Stimulated activated effector memory CD8-positive, alpha-beta T cell treated with anti-CD3 and anti-CD28 coated beads, Interleukin-12 subunit alpha, Interleukin-12 subunit beta, amount 100 ng/mL, for 72 hours (primary cell): ENCODE data around the gene C5orf22.

Source experiments
- ATAC-seq: fragments of 150-1000 bp; cut with Tn5 transposase; 2 replicates; pipeline ENCODE4 v1.10.0; 2021
- DNase-seq, 2 donors: peaks; one replicate each; pipeline ENCODE4 v3.0.0; 2021 to 2022; ENCODE audit warnings: low spot score in 2 of 2
- H3K27ac Mint-ChIP-seq: one replicate; pipeline ENCODE4 v1.8.0; 2022; ENCODE audit warnings: mild to moderate bottlenecking, mixed read lengths
- H3K36me3 Mint-ChIP-seq: one replicate; pipeline ENCODE4 v1.8.0; 2022; ENCODE audit warnings: mild to moderate bottlenecking, mixed read lengths
- H3K4me1 Mint-ChIP-seq: one replicate; pipeline ENCODE4 v1.8.0; 2022; ENCODE audit warnings: mixed read lengths
- H3K4me3 Mint-ChIP-seq: one replicate; pipeline ENCODE4 v1.8.0; 2022; ENCODE audit warnings: mild to moderate bottlenecking, mixed read lengths
- H3K9me3 Mint-ChIP-seq: one replicate; pipeline ENCODE4 v1.8.0; 2022; ENCODE audit warnings: mixed read lengths

The C5orf22 gene

GRCh38 chr5:31531888-31532547 is at the start of gene C5orf22, which contains the start of gene DROSHA:
Gene C5orf22, plus strand, starts transcription at chr5:31532301. Its CDS starts 92 bp downstream, at chr5:31532393.
Gene DROSHA, minus strand, starts transcription at chr5:31532093. Its CDS starts 3,034 bp downstream, at chr5:31529059.
- Mint-ChIP-seq H3K27ac (peak within 1 kb of the TSS; percentile 93), H3K4me3 (peak within 1 kb of the TSS; percentile 98), H3K9me3 (no peaks in the 10 kb centered on the region), H3K36me3 (peaks cover 61% of the 10 kb centered on the region), H3K4me1 (peaks cover 34% of the 10 kb centered on the region)
- ATAC-seq (peak; percentile 97), DNase-seq (peak; percentile 75 to 94)

GRCh38 chr5:31485376-31486207 is 46.5 kb upstream of the C5orf22 start:
- Mint-ChIP-seq H3K4me1 (no peaks in the 10 kb centered on the region), H3K4me3 (no peak overlapping the region), H3K9me3 (no peaks in the 10 kb centered on the region), H3K36me3 (peaks cover 87% of the 10 kb centered on the region), H3K27ac (no peak overlapping the region)
- DNase-seq (no peak), ATAC-seq (no peak)

GRCh38 chr5:31486441-31486840 is 45.7 kb upstream of the C5orf22 start:
- ATAC-seq (no peak), DNase-seq (no peak)
- no peak overlapping the region for H3K27ac Mint-ChIP-seq

GRCh38 chr5:31487506-31487905 is 44.6 kb upstream of the C5orf22 start:
- Mint-ChIP-seq H3K27ac (no peak overlapping the region), H3K36me3 (peaks cover 87% of the 10 kb centered on the region), H3K4me3 (no peak overlapping the region), H3K9me3 (no peaks in the 10 kb centered on the region), H3K4me1 (no peaks in the 10 kb centered on the region)
- DNase-seq: no peak
- ATAC-seq: no peak

More at GRCh38 chr5:31486441-31486840, 45.7 kb upstream of the C5orf22 start:
- Mint-ChIP-seq H3K36me3 (peaks cover 87% of the 10 kb centered on the region), H3K4me3 (no peak overlapping the region), H3K4me1 (no peaks in the 10 kb centered on the region), H3K9me3 (no peaks in the 10 kb centered on the region)

GRCh38 chr5:31492869-31493268 is 39.2 kb upstream of the C5orf22 start:
- no peaks in the 10 kb centered on the region for H3K9me3 Mint-ChIP-seq
- H3K4me1 Mint-ChIP-seq: no peaks in the 10 kb centered on the region
- H3K4me3 Mint-ChIP-seq: no peak overlapping the region
- no peak overlapping the region for H3K27ac Mint-ChIP-seq
- peaks cover 86% of the 10 kb centered on the region for H3K36me3 Mint-ChIP-seq
- DNase-seq (no peak), ATAC-seq (no peak)

GRCh38 chr5:31495336-31495735 is 36.8 kb upstream of the C5orf22 start:
- Mint-ChIP-seq H3K4me3 (no peak overlapping the region), H3K4me1 (no peaks in the 10 kb centered on the region), H3K36me3 (peaks cover 78% of the 10 kb centered on the region), H3K9me3 (no peaks in the 10 kb centered on the region), H3K27ac (no peak overlapping the region)
- no peak for DNase-seq
- ATAC-seq: no peak

- DNase-seq (no peak), ATAC-seq (no peak)
- H3K9me3 Mint-ChIP-seq: no peaks in the 10 kb centered on the region
- H3K27ac Mint-ChIP-seq: no peak overlapping the region
- no peak overlapping the region for H3K4me3 Mint-ChIP-seq
- H3K36me3 Mint-ChIP-seq: peaks cover 75% of the 10 kb centered on the region
- H3K4me1 Mint-ChIP-seq: no peaks in the 10 kb centered on the region
These were observed 35.8 kb upstream of the C5orf22 start for GRCh38 chr5:31496301-31496700.

- ATAC-seq (no peak), DNase-seq (no peak)
- peaks cover 69% of the 10 kb centered on the region for H3K36me3 Mint-ChIP-seq
- H3K9me3 Mint-ChIP-seq: no peaks in the 10 kb centered on the region
- H3K4me1 Mint-ChIP-seq: no peaks in the 10 kb centered on the region
- no peak overlapping the region for H3K4me3 Mint-ChIP-seq
- no peak overlapping the region for H3K27ac Mint-ChIP-seq
These were observed 35.2 kb upstream of the C5orf22 start for GRCh38 chr5:31496891-31497290.

- DNase-seq (no peak), ATAC-seq (no peak)
- no peak overlapping the region for H3K4me3 Mint-ChIP-seq
- H3K27ac Mint-ChIP-seq: no peak overlapping the region
- peaks cover 62% of the 10 kb centered on the region for H3K36me3 Mint-ChIP-seq
- H3K4me1 Mint-ChIP-seq: no peaks in the 10 kb centered on the region
- no peaks in the 10 kb centered on the region for H3K9me3 Mint-ChIP-seq
These were observed 31.8 kb upstream of the C5orf22 start for GRCh38 chr5:31500256-31500655.

GRCh38 chr5:31502506-31502905 is 29.6 kb upstream of the C5orf22 start:
- H3K9me3 Mint-ChIP-seq: no peaks in the 10 kb centered on the region
- H3K4me3 Mint-ChIP-seq: no peak overlapping the region
- ATAC-seq (no peak), DNase-seq (no peak)
- H3K27ac Mint-ChIP-seq: peak overlapping the region; percentile 2
- H3K36me3 Mint-ChIP-seq: peaks cover 72% of the 10 kb centered on the region
- no peaks in the 10 kb centered on the region for H3K4me1 Mint-ChIP-seq

- Mint-ChIP-seq H3K36me3 (peaks cover 78% of the 10 kb centered on the region), H3K4me1 (no peaks in the 10 kb centered on the region), H3K4me3 (no peak overlapping the region), H3K9me3 (no peaks in the 10 kb centered on the region), H3K27ac (no peak overlapping the region)
- ATAC-seq (no peak), DNase-seq (no peak)
These were observed 27.6 kb upstream of the C5orf22 start for GRCh38 chr5:31504529-31504928.

GRCh38 chr5:31511305-31511704 is 20.8 kb upstream of the C5orf22 start:
- Mint-ChIP-seq H3K4me3 (no peak overlapping the region), H3K4me1 (peaks cover 5% of the 10 kb centered on the region), H3K36me3 (peaks cover 97% of the 10 kb centered on the region), H3K9me3 (no peaks in the 10 kb centered on the region), H3K27ac (no peak overlapping the region)
- ATAC-seq (no peak), DNase-seq (no peak)

GRCh38 chr5:31516802-31517201 is 15.3 kb upstream of the C5orf22 start:
- H3K36me3 Mint-ChIP-seq: peaks cover 68% of the 10 kb centered on the region
- ATAC-seq (no peak), DNase-seq (no peak)
- no peak overlapping the region for H3K4me3 Mint-ChIP-seq
- no peak overlapping the region for H3K27ac Mint-ChIP-seq
- H3K4me1 Mint-ChIP-seq: peaks cover 5% of the 10 kb centered on the region
- no peaks in the 10 kb centered on the region for H3K9me3 Mint-ChIP-seq

GRCh38 chr5:31523041-31523440 is 9.1 kb upstream of the C5orf22 start:
- DNase-seq (no peak), ATAC-seq (no peak)
- Mint-ChIP-seq H3K9me3 (no peaks in the 10 kb centered on the region), H3K36me3 (peaks cover 82% of the 10 kb centered on the region), H3K4me1 (peaks cover 6% of the 10 kb centered on the region), H3K27ac (no peak overlapping the region), H3K4me3 (no peak overlapping the region)

GRCh38 chr5:31530541-31531265 is 1.4 kb upstream of the C5orf22 start:
- Mint-ChIP-seq H3K4me3 (peak overlapping the region; percentile 98), H3K9me3 (no peaks in the 10 kb centered on the region), H3K27ac (peak overlapping the region; percentile 93), H3K36me3 (peaks cover 61% of the 10 kb centered on the region), H3K4me1 (peaks cover 40% of the 10 kb centered on the region)
- ATAC-seq: no peak
- no peak for DNase-seq
